Karpas-422 (cell line): Measurements from ENCODE around the gene TSPAN9. TPM values are rescaled to one million over a fixed set of nuclear protein-coding genes. Genes with fewer than 3 reads are reported as not detected.

Source experiments
- DNase-seq: peaks from one replicate; pipeline ENCODE4 v3.0.0-alpha.2; 2015
- H2AFZ ChIP-seq: fragments of 200-600 bp; sonication (generic); 2 replicates; pipeline ENCODE4 v1.6.1; 2014; ENCODE audit warnings: antibody characterized with exemption, low read length, mixed read lengths
- H3K27ac ChIP-seq: fragments of 200-600 bp; sonication (generic); 2 replicates; pipeline ENCODE4 v1.5.1; 2014; ENCODE audit warnings: mild to moderate bottlenecking, low read length, moderate library complexity
- H3K27me3 ChIP-seq: fragments of 200-600 bp; sonication (generic); 2 replicates; pipeline ENCODE4 v1.6.1; 2014; ENCODE audit warnings: low read length, mixed read lengths
- H3K36me3 ChIP-seq: fragments of 200-600 bp; sonication (generic); 2 replicates; pipeline ENCODE4 v1.6.1; 2014; ENCODE audit warnings: low read length, mixed read lengths; ENCODE audit not compliant: insufficient read depth
- H3K4me1 ChIP-seq: fragments of 200-600 bp; sonication (generic); 2 replicates; pipeline ENCODE4 v1.6.1; 2014; ENCODE audit warnings: mild to moderate bottlenecking, low read length, mixed read lengths
- H3K4me2 ChIP-seq: fragments of 200-600 bp; sonication (generic); 2 replicates; pipeline ENCODE4 v1.6.1; 2014; ENCODE audit warnings: low read length, low read depth, mild to moderate bottlenecking; ENCODE audit not compliant: poor library complexity, severe bottlenecking
- H3K4me3 ChIP-seq: fragments of 200-600 bp; sonication (generic); 2 replicates; pipeline ENCODE4 v1.5.1; 2014; ENCODE audit warnings: mild to moderate bottlenecking, antibody characterized with exemption, low read length, mixed read lengths
- H3K79me2 ChIP-seq: fragments of 200-600 bp; sonication (generic); 2 replicates; pipeline ENCODE4 v1.6.1; 2014; ENCODE audit warnings: mild to moderate bottlenecking, low read length, mixed read lengths
- H3K9ac ChIP-seq: fragments of 200-600 bp; sonication (generic); 2 replicates; pipeline ENCODE4 v1.6.0; 2014; ENCODE audit warnings: low read length
- H3K9me2 ChIP-seq: fragments of 200-600 bp; sonication (generic), shearing (Covaris generic); replicated peaks from 2 replicates; pipeline ENCODE4 v1.6.0; 2014; ENCODE audit warnings: mild to moderate bottlenecking, low read length, moderate library complexity; ENCODE audit not compliant: insufficient read depth
- H3K9me3 ChIP-seq: fragments of 300-700, 200-600 bp; sonication (generic); 2 replicates; pipeline ENCODE4 v1.6.1; 2014; ENCODE audit warnings: low read length, mixed read lengths
- H4K20me1 ChIP-seq: fragments of 200-600 bp; sonication (generic); 2 replicates; pipeline ENCODE4 v1.6.1; 2014; ENCODE audit warnings: mild to moderate bottlenecking, antibody characterized with exemption, low read length, low read depth; ENCODE audit not compliant: insufficient read depth
- total RNA-seq: library from RNA; depleted of rRNA; stranded (reverse); fragments of >200 nt; shearing (Covaris generic); gene quantifications from 2 replicates; pipeline ENCODE4 v1.2.3, GENCODE V29; 2014; ENCODE audit warnings: low replicate concordance

Gene TSPAN9
- total RNA-seq, 1 experiment from 2014 or later, result 2.0 TPM

- Histone ChIP-seq H3K9me2 (no peaks in the 10 kb centered on the region), H3K27ac (no peak overlapping the region), H2AFZ (no peak overlapping the region), H3K4me3 (no peak overlapping the region), H3K9me3 (no peaks in the 10 kb centered on the region), H3K4me2 (no peak overlapping the region), H3K27me3 (no peaks in the 10 kb centered on the region), H3K79me2 (no peaks in the 10 kb centered on the region), H4K20me1 (0 out of 2 replicates have a peak, but pooled peaks cover 3% of the 10 kb centered on the region), H3K4me1 (no peaks in the 10 kb centered on the region), H3K36me3 (no peaks in the 10 kb centered on the region), H3K9ac (no peak overlapping the region)
- DNase-seq, result no peak
Measured at GRCh38 chr12:3242199-3242863, 165.2 kb downstream of the TSPAN9 start.

- Histone ChIP-seq H3K4me2 (no peak overlapping the region), H3K9me3 (no peaks in the 10 kb centered on the region), H3K79me2 (no peaks in the 10 kb centered on the region)
Measured at GRCh38 chr12:3243376-3244084, 166.4 kb downstream of the TSPAN9 start.

GRCh38 chr12:3244219-3244750 lies 167.1 kb downstream of the TSPAN9 start:
- Histone ChIP-seq H3K27ac (no peak overlapping the region), H3K36me3 (no peaks in the 10 kb centered on the region), H3K9me2 (no peaks in the 10 kb centered on the region), H3K79me2 (no peaks in the 10 kb centered on the region), H2AFZ (no peak overlapping the region), H3K27me3 (no peaks in the 10 kb centered on the region), H3K9me3 (no peaks in the 10 kb centered on the region), H4K20me1 (0 out of 2 replicates have a peak, but pooled peaks cover 3% of the 10 kb centered on the region), H3K4me3 (no peak overlapping the region), H3K4me1 (no peaks in the 10 kb centered on the region), H3K4me2 (no peak overlapping the region), H3K9ac (no peak overlapping the region)
- DNase-seq, result no peak

More at GRCh38 chr12:3243376-3244084, 166.4 kb downstream of the TSPAN9 start:
- Histone ChIP-seq H3K27me3 (no peaks in the 10 kb centered on the region), H3K4me3 (no peak overlapping the region), H3K9me2 (no peaks in the 10 kb centered on the region), H4K20me1 (0 out of 2 replicates have a peak, but pooled peaks cover 3% of the 10 kb centered on the region), H3K27ac (no peak overlapping the region), H3K9ac (no peak overlapping the region), H3K36me3 (no peaks in the 10 kb centered on the region), H3K4me1 (no peaks in the 10 kb centered on the region), H2AFZ (no peak overlapping the region)
- DNase-seq, result no peak

- Histone ChIP-seq H3K79me2 (no peaks in the 10 kb centered on the region), H3K36me3 (no peaks in the 10 kb centered on the region), H3K9me3 (no peaks in the 10 kb centered on the region), H4K20me1 (0 out of 2 replicates have a peak, but pooled peaks cover 3% of the 10 kb centered on the region), H3K27me3 (no peaks in the 10 kb centered on the region), H3K9me2 (no peaks in the 10 kb centered on the region), H3K27ac (no peak overlapping the region), H3K4me1 (no peaks in the 10 kb centered on the region), H3K4me2 (no peak overlapping the region), H3K4me3 (no peak overlapping the region), H2AFZ (no peak overlapping the region), H3K9ac (no peak overlapping the region)
- no peak for DNase-seq
Measured at GRCh38 chr12:3246253-3246652, 169.1 kb downstream of the TSPAN9 start.

- Histone ChIP-seq H2AFZ (no peak overlapping the region), H3K27me3 (no peaks in the 10 kb centered on the region), H3K4me1 (no peaks in the 10 kb centered on the region), H3K9me2 (no peaks in the 10 kb centered on the region), H3K4me2 (no peak overlapping the region), H3K9me3 (no peaks in the 10 kb centered on the region), H3K9ac (no peak overlapping the region), H3K27ac (no peak overlapping the region), H3K36me3 (no peaks in the 10 kb centered on the region), H4K20me1 (0 out of 2 replicates have a peak, but pooled peaks cover 3% of the 10 kb centered on the region), H3K79me2 (no peaks in the 10 kb centered on the region), H3K4me3 (no peak overlapping the region)
- no peak for DNase-seq
Measured at GRCh38 chr12:3247077-3247476, 169.9 kb downstream of the TSPAN9 start.

GRCh38 chr12:3247629-3248161 lies 170.5 kb downstream of the TSPAN9 start:
- H2AFZ ChIP-seq, result no peak overlapping the region
- H3K9me2 ChIP-seq, result no peaks in the 10 kb centered on the region
- no peaks in the 10 kb centered on the region for H3K79me2 ChIP-seq
- 0 out of 2 replicates have a peak, but pooled peaks cover 3% of the 10 kb centered on the region for H4K20me1 ChIP-seq
- no peak for DNase-seq
- H3K27me3 ChIP-seq, result no peaks in the 10 kb centered on the region
- H3K4me2 ChIP-seq, result no peak overlapping the region
- no peaks in the 10 kb centered on the region for H3K36me3 ChIP-seq
- no peak overlapping the region for H3K9ac ChIP-seq
- no peak overlapping the region for H3K27ac ChIP-seq
- no peaks in the 10 kb centered on the region for H3K9me3 ChIP-seq
- H3K4me1 ChIP-seq, result no peaks in the 10 kb centered on the region
- H3K4me3 ChIP-seq, result no peak overlapping the region

- no peak for DNase-seq
- Histone ChIP-seq H3K9ac (no peak overlapping the region), H3K4me2 (no peak overlapping the region), H3K79me2 (no peaks in the 10 kb centered on the region), H2AFZ (no peak overlapping the region), H3K4me1 (no peaks in the 10 kb centered on the region), H3K9me2 (no peaks in the 10 kb centered on the region), H3K36me3 (no peaks in the 10 kb centered on the region), H3K27me3 (no peaks in the 10 kb centered on the region), H3K9me3 (no peaks in the 10 kb centered on the region), H3K4me3 (no peak overlapping the region), H4K20me1 (no peaks in the 10 kb centered on the region), H3K27ac (no peak overlapping the region)
Measured at GRCh38 chr12:3249081-3249800, 172.1 kb downstream of the TSPAN9 start.

GRCh38 chr12:3250034-3250433 lies 172.9 kb downstream of the TSPAN9 start:
- Histone ChIP-seq H3K27ac (no peak overlapping the region), H3K79me2 (no peaks in the 10 kb centered on the region), H3K4me3 (no peak overlapping the region), H3K36me3 (no peaks in the 10 kb centered on the region), H3K4me2 (no peak overlapping the region), H3K27me3 (no peaks in the 10 kb centered on the region), H3K9me3 (no peaks in the 10 kb centered on the region), H3K4me1 (no peaks in the 10 kb centered on the region), H4K20me1 (no peaks in the 10 kb centered on the region), H3K9ac (no peak overlapping the region), H2AFZ (no peak overlapping the region), H3K9me2 (no peaks in the 10 kb centered on the region)
- DNase-seq, result no peak
